HuH-7.5 (cell line): ENCODE measurements around the gene SUSD1.

Source experiments
- DNase-seq: peaks from one replicate; pipeline ENCODE4 v3.0.0; 2011; ENCODE audit warnings: low spot score

SUSD1 gene

DNA sequence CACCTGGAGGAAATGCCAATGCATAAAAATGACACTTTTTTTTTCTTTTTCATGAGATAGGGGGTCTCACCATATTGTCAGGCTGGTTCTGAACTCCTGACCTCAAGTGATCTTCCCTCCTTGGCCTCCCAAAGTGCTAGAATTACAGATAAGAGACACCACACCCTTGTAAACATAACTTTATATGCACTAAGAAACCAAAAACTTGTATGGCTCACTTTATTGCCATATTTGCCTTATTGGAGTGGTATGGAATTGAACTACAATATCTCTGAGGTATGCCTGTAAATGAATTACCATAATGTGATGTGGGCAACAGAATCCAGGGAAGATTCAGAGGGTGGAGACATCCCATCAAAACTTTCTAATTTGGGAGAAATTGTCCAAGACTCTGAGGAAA lies 164.6 kb downstream of the SUSD1 start:
- no peak for DNase-seq

GRCh38 chr9:112009656-112010055 lies 165.4 kb downstream of the SUSD1 start:
- DNase-seq, result no peak

DNA sequence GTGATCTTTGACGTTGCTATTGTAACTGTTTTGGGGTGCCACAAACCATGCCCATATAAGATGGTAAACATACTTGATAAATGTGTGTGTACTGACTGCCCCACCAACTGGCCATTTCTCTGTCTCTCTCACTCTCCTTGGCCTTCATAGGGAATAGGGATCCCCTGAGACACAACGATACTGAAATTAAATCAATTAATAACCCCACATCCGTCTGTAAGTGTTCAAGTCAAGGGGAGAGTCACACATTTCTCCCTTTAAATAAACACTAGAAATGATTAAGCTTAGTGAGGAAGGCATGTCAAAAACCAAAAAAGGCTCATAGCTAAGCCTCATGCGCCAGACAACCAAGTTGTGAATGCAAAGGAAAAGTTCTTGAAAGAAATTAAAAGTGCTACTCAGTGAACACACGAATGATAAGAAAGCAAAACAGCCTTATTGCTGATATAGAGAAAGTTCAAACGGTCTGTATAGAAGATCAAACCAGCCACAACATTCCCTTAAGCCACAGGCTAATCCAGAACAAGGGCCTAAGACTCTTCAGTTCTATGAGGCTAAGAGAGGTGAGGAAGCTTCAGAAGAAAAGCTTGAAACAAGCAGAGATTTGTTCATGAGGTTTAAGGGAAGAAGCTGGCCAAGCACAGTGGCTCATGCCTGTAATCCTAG lies 167.4 kb downstream of the SUSD1 start:
- DNase-seq, result no peak

GRCh38 chr9:112006361-112007020 lies 168.6 kb downstream of the SUSD1 start:
- DNase-seq, result no peak

- DNase-seq, result no peak
Measured at GRCh38 chr9:112005939-112006338, 169.2 kb downstream of the SUSD1 start.

GRCh38 chr9:112003538-112003937 lies 171.6 kb downstream of the SUSD1 start:
- no peak for DNase-seq

GRCh38 chr9:112002847-112003457 lies 172.1 kb downstream of the SUSD1 start:
- no peak for DNase-seq

DNA sequence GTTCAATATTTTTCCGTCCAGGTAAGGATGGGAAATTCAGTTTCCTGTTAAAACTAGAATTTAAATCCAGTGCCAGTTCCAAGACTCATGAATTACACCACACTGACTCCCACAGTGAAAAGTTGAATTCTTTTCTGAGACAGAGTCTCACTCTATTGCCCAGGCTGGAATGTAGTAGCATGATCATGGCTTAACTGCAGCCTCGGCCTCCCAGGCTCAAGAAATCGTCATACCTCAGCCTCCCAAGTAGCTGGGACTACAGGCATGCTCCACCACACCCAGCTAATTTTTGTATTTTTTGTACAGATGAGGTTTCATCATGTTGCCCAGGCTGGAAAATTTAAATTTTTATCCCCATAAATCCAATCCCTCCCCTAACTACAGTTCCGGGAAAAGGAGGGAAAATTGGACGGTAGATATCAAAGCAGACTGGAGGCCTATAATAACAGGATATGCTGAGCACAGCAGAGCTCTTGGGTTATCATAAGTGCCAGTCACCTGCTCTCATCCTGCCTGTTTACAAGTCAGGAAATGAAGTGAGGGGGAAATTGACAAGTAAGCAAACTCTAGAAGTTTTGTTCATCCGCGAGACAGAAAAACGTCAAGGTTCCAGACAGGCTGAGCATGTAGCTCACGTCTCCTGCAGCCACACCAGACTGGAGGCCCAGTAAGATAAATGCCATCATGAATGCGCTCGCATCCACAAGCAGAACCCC lies 172.8 kb downstream of the SUSD1 start:
- DNase-seq, result no peak

DNA sequence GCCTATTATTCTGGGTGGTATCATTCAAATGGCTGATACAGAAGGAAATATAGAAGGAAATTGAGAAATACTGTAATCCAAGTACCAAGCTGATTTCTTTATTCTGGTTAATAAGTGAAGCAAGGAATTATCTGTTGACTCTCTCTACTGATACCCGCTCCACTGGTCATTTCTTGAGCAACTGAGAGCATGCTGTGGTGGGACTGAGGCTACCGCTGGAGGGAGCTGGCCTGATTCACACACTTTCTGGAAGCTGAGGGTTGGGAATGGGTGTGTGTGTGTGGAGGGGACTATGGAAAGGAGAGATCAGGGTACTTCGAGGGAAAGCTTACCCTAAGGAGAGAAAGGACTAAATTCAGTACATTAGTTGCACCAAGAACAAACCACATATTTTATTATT lies 174.4 kb downstream of the SUSD1 start:
- DNase-seq, result no peak

GRCh38 chr9:111999319-111999718 lies 175.8 kb downstream of the SUSD1 start:
- DNase-seq, result no peak

GRCh38 chr9:111997831-111998230 lies 177.3 kb downstream of the SUSD1 start:
- no peak for DNase-seq

GRCh38 chr9:111994831-111995458 lies 180.2 kb downstream of the SUSD1 start:
- DNase-seq, result no peak

DNA sequence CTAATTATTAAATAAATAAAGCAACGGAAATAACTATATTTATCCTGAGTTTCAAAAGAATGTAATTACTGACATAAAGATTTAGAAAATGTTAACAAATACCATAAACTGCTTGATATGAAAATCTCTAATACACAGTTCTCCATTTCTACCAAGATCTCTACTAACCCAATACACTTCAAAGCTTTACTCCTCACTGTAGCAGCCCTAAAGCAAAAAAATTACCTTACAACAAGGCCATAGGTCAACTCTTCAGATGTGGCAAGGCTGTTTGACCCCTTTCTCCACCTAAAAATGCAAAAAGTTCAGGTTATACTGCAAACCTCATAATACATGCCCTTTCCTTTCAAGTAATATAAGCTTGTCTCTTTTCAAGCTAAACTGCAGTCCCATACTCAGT lies 181.8 kb downstream of the SUSD1 start:
- no peak for DNase-seq

DNA sequence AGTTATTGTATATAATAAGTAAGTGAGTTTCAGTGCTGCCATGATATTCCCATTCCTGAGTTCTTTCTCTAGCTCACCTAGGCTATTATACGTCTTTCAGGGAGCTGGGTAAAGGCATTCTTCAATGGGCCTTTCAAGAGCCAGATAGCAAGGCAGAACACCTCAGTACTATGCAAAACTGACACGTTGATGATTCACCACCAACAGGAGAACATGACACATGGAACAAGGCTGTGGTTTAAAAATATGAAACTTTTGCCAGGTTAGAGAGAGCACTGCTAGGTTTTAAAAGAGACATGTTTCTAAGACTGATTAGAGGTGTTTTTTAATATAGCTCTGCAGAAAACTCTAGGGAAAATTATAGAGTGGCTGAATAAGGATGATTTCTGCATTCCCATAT lies 182.6 kb downstream of the SUSD1 start:
- DNase-seq, result no peak

DNA sequence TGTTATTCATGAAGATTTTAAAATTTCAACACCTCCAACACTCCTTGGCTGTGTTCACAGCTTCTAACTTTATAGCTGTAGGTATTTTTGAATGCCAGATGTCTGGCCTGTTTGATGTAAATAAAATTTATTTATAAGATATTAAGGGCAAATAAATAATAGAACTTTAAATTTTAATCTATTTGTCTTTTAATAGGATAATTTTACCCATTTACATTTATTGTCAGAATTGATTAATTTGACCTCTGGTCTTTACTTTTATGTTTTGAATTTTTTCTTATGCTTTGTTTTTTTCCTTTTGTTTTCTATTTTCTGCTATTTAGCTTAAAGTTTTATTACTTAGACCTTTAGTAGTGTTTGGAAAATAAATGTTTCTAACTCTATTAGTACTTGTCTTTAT lies 183.9 kb downstream of the SUSD1 start:
- DNase-seq, result no peak
